ENCODE data around the gene IGFL1. TPM values are rescaled to one million over a fixed set of nuclear protein-coding genes. Genes with fewer than 3 reads are reported as not detected.
"Not testable (repeated sequence)": the region's sequence is repeated elsewhere in the genome, so short reads cannot be mapped to it uniquely, and the experiment has no call there.

IGFL1 gene
- total RNA-seq, 3 donors from 2014 or later: not detected

GRCh38 chr19:46265217-46265828, 35.8 kb downstream of the IGFL1 start:
- peak in 1 of 3 donors; percentile 71 for DNase-seq
- H3K9me3 ChIP-seq: no peaks in the 10 kb centered on the region
- no peaks in the 10 kb centered on the region for H3K4me1 ChIP-seq (ENCODE audit: low read depth)
- TF ChIP-seq, protein P1, sequence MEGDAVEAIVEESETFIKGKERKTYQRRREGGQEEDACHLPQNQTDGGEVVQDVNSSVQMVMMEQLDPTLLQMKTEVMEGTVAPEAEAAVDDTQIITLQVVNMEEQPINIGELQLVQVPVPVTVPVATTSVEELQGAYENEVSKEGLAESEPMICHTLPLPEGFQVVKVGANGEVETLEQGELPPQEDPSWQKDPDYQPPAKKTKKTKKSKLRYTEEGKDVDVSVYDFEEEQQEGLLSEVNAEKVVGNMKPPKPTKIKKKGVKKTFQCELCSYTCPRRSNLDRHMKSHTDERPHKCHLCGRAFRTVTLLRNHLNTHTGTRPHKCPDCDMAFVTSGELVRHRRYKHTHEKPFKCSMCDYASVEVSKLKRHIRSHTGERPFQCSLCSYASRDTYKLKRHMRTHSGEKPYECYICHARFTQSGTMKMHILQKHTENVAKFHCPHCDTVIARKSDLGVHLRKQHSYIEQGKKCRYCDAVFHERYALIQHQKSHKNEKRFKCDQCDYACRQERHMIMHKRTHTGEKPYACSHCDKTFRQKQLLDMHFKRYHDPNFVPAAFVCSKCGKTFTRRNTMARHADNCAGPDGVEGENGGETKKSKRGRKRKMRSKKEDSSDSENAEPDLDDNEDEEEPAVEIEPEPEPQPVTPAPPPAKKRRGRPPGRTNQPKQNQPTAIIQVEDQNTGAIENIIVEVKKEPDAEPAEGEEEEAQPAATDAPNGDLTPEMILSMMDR (IDR thresholded peaks at IDR 0.05): peak; percentile 58
- intact Hi-C loops (cut with DNase I, micrococcal nuclease): loop anchor here (5.0 to 10.0 kb wide), 2 partner anchors 231 to 238 kb away; no protein-coding TSS in a partner anchor
- no peak overlapping the region for H3K4me3 ChIP-seq
- H3K36me3 ChIP-seq (ENCODE audit: low read depth): no peaks in the 10 kb centered on the region
- peak; percentile 89 for ATAC-seq

DNA sequence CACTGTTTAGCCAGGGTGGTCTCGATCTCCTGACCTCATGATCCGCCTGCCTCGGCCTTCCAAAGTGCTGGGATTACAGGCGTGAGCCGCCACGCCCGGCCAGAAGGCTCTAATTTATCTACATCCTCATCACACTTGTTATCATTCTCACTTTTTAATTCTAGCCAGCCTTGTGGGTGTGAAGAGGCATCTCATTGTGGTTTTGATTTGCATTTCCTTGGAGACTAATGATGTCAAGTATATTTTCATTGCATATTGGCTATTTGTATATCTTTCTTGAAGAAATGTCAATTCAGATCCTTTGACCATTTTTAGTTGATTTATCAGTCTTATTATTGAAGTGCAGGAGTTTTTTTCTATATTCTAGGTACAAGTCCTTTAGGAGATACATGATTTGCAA, 39.6 kb downstream of the IGFL1 start:
- ATAC-seq (no peak), DNase-seq (no peak)
- no peaks in the 10 kb centered on the region for H3K9me3 ChIP-seq
- intact Hi-C loops (cut with DNase I, micrococcal nuclease): loop anchor here (5.0 to 10.0 kb wide), 2 partner anchors 234 to 242 kb away; no protein-coding TSS in a partner anchor
- H3K4me3 ChIP-seq: no peak overlapping the region
- no peaks in the 10 kb centered on the region for H3K36me3 ChIP-seq (ENCODE audit: low read depth)
- no peaks in the 10 kb centered on the region for H3K4me1 ChIP-seq (ENCODE audit: low read depth)
- TF ChIP-seq, protein P1 (IDR thresholded peaks at IDR 0.05): no peak

- TF ChIP-seq, protein P1 (IDR thresholded peaks at IDR 0.05): no peak
- Histone ChIP-seq H3K36me3 (ENCODE audit: low read depth) (no peaks in the 10 kb centered on the region), H3K4me1 (ENCODE audit: low read depth) (no peaks in the 10 kb centered on the region), H3K9me3 (no peaks in the 10 kb centered on the region), H3K4me3 (no peak overlapping the region)
- intact Hi-C loops (cut with DNase I, micrococcal nuclease): no loop called here
- DNase-seq: no peak
- no peak for ATAC-seq
Measured at GRCh38 chr19:46270521-46271256, 41.1 kb downstream of the IGFL1 start.

DNA sequence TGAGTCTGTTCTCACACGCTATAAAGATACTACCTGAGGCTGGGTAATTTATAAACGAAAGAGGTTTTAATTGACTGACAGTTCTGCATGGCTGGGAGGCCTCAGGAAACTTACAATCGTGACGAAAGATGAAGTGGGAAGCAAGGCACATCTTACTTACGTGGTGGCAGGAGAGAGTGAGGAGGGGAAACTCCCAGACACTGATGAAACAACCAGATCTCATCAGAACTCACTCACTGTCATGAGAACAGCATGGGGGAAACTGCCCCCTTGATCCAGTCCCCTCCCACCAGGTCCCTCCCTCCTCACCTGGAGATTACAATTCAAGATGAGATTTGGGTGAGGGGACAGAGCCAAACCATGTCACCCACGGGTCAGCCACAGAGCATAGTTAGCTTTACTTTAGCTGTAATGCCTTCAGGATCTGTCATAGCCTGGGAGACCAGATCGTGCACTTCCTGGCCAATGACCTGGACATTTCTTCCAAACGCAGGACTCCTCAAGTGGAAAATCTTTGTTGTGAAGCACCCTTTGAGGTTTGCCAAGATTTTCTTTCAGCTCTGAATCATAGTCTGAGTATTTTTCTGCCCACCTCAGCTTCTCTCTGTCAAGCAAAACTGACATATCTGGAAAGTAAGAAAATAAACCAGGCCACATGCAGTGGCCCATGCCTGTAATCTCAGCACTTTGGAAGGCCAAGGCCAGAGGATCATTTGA, 42.1 kb downstream of the IGFL1 start:
- TF ChIP-seq, protein P1 (IDR thresholded peaks at IDR 0.05): no peak
- H3K9me3 ChIP-seq: no peaks in the 10 kb centered on the region
- no peak overlapping the region for H3K4me3 ChIP-seq
- DNase-seq (no peak), ATAC-seq (no peak)
- H3K36me3 ChIP-seq (ENCODE audit: low read depth): no peaks in the 10 kb centered on the region
- no peaks in the 10 kb centered on the region for H3K4me1 ChIP-seq (ENCODE audit: low read depth)
- intact Hi-C loops (cut with DNase I, micrococcal nuclease): no loop called here

GRCh38 chr19:46273931-46274330, 44.4 kb downstream of the IGFL1 start:
- intact Hi-C loops (cut with DNase I, micrococcal nuclease); H3K4me1 ChIP-seq (ENCODE audit: low read depth); DNase-seq; ATAC-seq; H3K36me3 ChIP-seq (ENCODE audit: low read depth); H3K4me3 ChIP-seq; H3K9me3 ChIP-seq: not testable (repeated sequence)

- DNase-seq (no peak), ATAC-seq (no peak)
- Histone ChIP-seq H3K36me3 (ENCODE audit: low read depth) (no peaks in the 10 kb centered on the region), H3K4me3 (no peak overlapping the region), H3K4me1 (ENCODE audit: low read depth) (no peaks in the 10 kb centered on the region), H3K9me3 (no peaks in the 10 kb centered on the region)
- TF ChIP-seq, protein P1 (IDR thresholded peaks at IDR 0.05): no peak
- intact Hi-C loops (cut with DNase I, micrococcal nuclease): no loop called here
Measured at GRCh38 chr19:46279177-46279576, 49.6 kb downstream of the IGFL1 start.

Data from mucosa of descending colon (tissue), 3 donors.